Ovary (tissue), 3 donors: Measurements from ENCODE around the gene OR10T2.

Experiments used
- CTCF ChIP-seq, 3 donors: fragments of 450-650 bp in 2 of 3; fragments of 200-600 bp in 1 of 3; IDR thresholded peaks; one replicate each; pipeline versions ENCODE4 v1.5.1 to v1.8.0; 2016 to 2022; ENCODE audit warnings: antibody characterized with exemption in 3 of 3, mild to moderate bottlenecking in 1 of 3
- EP300 ChIP-seq: sonication (generic); formaldehyde crosslinking; IDR thresholded peaks from one replicate; pipeline ENCODE4 v1.6.1; 2017; ENCODE audit warnings: antibody characterized with exemption
- POLR2A ChIP-seq: fragments of 450-650 bp; IDR thresholded peaks from one replicate; pipeline ENCODE4 v1.6.1; 2017; ENCODE audit warnings: antibody characterized with exemption, mild to moderate bottlenecking, moderate library complexity
- donor health status: DM: no; HTN: no; CAD: no.

DNA sequence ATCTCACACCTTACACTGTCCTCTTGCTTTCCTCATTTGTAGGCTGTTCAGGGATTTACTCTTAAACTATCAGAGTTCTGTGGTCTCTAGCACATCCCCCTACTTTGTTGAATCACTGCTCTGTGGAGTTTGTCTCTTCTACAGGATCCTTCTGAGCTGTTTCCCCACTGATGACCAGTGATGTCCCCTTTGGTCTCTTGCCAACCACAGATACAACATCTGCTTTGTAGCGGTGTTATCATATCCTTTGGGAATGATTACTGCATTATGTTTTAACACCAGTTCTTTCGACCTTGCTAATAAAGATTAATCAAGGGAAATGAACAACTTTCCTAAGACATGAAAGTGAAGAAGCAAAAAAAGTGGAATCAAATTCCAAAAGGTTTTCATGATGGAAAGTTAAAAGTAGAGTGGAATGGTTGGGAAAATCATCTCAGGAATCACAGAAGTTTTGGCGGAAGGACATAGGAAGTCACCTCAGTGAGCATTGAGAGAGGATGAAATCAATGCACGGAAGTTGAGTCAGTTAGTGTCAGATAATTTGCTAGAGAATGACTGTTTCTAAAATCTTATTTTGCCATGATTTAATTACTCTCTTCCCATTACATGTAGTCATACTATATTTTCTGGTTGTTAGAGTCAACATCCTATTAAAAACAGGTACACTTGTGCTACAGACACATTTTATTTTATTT is 15.5 kb upstream of the OR10T2 start:
- TF ChIP-seq CTCF (IDR thresholded peaks at IDR 0.05) = no peak
- no peak for TF ChIP-seq EP300
- TF ChIP-seq POLR2A = no peak
